GM12874 (cell line): ENCODE measurements around the gene AK4.

Experiments used
- TF ChIP-seq, protein P1 (sequence below): IDR thresholded peaks from 2 replicates; pipeline ENCODE4 v1.5.1; 2011; ENCODE audit warnings: low read depth, mild to moderate bottlenecking, control low read depth, low read length, moderate library complexity; ENCODE audit not compliant: insufficient read depth

The AK4 gene

GRCh38 chr1:65166572-65167305, 18.7 kb downstream of the AK4 start:
- TF ChIP-seq, protein P1, sequence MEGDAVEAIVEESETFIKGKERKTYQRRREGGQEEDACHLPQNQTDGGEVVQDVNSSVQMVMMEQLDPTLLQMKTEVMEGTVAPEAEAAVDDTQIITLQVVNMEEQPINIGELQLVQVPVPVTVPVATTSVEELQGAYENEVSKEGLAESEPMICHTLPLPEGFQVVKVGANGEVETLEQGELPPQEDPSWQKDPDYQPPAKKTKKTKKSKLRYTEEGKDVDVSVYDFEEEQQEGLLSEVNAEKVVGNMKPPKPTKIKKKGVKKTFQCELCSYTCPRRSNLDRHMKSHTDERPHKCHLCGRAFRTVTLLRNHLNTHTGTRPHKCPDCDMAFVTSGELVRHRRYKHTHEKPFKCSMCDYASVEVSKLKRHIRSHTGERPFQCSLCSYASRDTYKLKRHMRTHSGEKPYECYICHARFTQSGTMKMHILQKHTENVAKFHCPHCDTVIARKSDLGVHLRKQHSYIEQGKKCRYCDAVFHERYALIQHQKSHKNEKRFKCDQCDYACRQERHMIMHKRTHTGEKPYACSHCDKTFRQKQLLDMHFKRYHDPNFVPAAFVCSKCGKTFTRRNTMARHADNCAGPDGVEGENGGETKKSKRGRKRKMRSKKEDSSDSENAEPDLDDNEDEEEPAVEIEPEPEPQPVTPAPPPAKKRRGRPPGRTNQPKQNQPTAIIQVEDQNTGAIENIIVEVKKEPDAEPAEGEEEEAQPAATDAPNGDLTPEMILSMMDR, result no peak

DNA sequence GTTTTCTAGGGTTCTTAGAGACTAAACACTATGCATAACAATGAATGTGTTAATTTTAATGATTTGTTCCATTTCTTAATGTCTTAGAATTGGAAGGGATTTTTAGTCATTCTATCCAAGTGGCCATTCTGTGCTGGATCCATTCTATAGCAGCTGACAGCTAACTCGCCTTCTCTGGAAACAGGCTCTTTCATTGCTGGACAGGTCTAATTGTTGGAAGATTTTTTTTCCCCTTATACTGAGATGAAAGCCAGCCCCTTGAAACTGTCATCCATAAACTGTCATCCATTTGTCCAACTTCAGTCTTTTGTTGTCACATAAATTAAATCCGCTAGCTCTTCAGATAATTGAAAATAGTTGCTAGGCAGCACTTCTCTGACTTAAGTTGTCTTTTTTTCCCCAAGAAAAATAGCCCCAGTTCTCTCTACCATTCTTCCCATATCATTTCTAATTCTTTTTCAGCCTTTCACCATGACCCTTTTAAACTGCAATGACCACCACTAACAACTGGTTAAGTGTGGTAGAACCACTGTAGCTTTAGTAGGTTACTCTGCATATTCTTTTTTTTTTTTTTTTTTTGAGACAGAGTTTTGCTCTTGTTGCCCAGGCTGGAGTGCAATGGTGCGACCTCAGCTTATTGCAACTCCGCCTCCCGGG, 19.7 kb downstream of the AK4 start:
- TF ChIP-seq, protein P1, result no peak

DNA sequence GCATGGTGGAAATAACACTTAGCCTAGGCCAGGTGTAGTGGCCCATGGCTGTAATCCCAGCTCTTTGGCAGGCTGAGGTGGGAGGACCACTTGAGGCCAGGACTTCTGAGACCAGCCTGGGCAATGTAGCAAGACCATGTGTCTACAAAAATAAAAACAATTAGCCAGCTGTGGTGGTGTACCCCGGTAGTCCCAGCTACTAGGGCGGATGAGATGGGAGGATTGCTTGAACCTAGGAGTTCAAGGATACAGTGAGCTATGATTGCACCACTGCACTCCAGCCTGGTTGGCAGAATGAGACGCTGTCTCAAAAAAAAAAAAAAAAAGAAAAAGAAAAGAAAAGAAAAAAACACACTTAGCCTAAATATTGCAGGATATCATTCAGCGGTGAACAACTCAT, 20.9 kb downstream of the AK4 start:
- TF ChIP-seq, protein P1, result no peak

GRCh38 chr1:65170511-65171142, 22.6 kb downstream of the AK4 start:
- TF ChIP-seq, protein P1, result no peak

DNA sequence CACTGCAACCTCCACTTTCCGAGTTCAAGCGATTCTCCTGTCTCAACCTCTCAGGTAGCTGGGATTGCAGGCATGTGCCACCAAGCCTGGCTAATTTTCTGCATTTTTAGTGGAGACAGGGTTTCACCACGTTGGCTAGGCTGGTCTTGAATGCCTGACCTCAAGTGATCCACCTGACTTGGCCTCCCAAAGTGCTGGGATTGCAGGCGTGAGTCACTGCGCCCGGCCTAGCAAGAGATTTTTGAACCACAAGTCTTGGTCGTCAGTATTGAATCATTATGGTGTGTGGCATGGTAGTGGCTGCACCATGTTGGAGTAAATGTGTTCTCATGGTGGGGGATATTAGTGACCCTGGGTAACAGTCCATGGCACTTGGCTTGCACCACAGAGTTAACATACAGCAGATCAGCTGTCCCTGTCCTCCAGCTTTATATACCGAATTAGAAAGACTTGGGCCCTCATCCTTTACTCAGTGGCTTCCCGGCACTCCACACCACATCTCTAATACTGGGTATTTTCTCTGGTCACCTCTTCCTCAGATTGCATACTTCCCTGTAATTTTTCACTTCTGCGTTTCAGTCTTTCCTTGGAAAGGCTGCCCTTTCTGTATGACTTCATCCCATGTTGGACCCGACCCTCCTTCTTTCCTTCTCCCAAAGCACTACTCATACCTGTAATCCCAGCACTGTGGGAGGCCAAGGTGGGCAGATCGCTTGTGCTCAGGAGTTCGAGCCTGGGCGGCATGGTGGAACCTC, 25.1 kb downstream of the AK4 start:
- TF ChIP-seq, protein P1, result no peak

DNA sequence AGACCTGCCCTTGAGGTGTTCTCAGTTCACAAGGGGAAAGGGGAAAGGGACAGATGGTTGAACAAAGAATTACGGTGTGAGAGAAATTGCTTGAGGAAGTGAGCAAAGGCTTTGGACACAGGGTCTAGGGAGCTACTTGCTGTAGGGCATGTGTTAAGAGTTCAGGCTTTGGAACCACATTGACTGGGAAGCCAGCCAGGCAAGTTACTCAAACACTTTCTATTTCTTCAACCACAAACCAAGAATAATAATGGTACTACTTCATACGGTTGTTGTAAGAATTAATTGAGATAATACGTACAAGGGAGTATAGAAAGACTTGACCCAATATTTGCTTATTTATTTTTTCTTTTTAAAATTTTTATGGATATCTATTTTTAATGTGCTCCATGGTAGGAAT, 26.6 kb downstream of the AK4 start:
- TF ChIP-seq, protein P1, result no peak
